Epithelial cell of alveolus of lung (primary cell): ENCODE data around the gene FBXO44. TPM values are rescaled to one million over a fixed set of nuclear protein-coding genes. Genes with fewer than 3 reads are reported as not detected.

Experiments
- total RNA-seq: library from RNA; depleted of rRNA; stranded (reverse); fragments of >200 nt; gene quantifications from 2 replicates; pipeline ENCODE4 v1.2.1, GENCODE V29; 2015

FBXO44 gene
- total RNA-seq: 9.3 and 20.0 TPM in 2 replicates

GRCh38 chr1:11654137-11654938, at the start of gene FBXO44, which contains the start of gene FBXO2:
TSS of gene FBXO44 (plus strand) at chr1:11654877. CDS start at chr1:11655836, 959 bp downstream.
TSS of gene FBXO2 (minus strand) at chr1:11654429. CDS start at chr1:11654340, 89 bp downstream.

GRCh38 chr1:11681071-11681771, 26.5 kb downstream of the FBXO44 start, which contains the start of gene MAD2L2:
TSS of gene MAD2L2 (minus strand) at chr1:11681148. CDS start at chr1:11680601, 547 bp downstream.

GRCh38 chr1:11691302-11691914, 36.7 kb downstream of the FBXO44 start, which contains the start of gene DRAXIN:
TSS of gene DRAXIN (plus strand) at chr1:11691710. CDS start at chr1:11706259, 14,549 bp downstream.

Other genes starting within 250 kb of the FBXO44 start
- 0.13 TPM in 1 of 2 replicates, not detected in the other for gene DISP3, start 175.7 kb upstream of the FBXO44 start, total RNA-seq
- 1.6 and 4.6 TPM in 2 replicates for gene FBXO2, start 448 bp upstream of the FBXO44 start, total RNA-seq
- gene FBXO6, start 9.3 kb downstream of the FBXO44 start, total RNA-seq: 5.0 and 12.3 TPM in 2 replicates
- gene MAD2L2, start 26.3 kb downstream of the FBXO44 start, total RNA-seq: 62.7 and 80.4 TPM in 2 replicates
- 0.13 and 0.80 TPM in 2 replicates for gene DRAXIN, start 36.8 kb downstream of the FBXO44 start, total RNA-seq
- 69.1 and 140 TPM in 2 replicates for gene AGTRAP, start 81.3 kb downstream of the FBXO44 start, total RNA-seq
- gene C1orf167, start 107.3 kb downstream of the FBXO44 start, total RNA-seq: 6.9 TPM in 1 of 2 replicates, not detected in the other
- 13.8 and 36.1 TPM in 2 replicates for gene MTHFR, start 151.1 kb downstream of the FBXO44 start, total RNA-seq
- gene CLCN6, start 151.3 kb downstream of the FBXO44 start, total RNA-seq: 9.1 and 17.1 TPM in 2 replicates
- gene NPPA, start 192.9 kb downstream of the FBXO44 start, total RNA-seq: 0.32 TPM in 1 of 2 replicates, not detected in the other
- 0.78 TPM in 1 of 2 replicates, not detected in the other for gene NPPB, start 204.1 kb downstream of the FBXO44 start, total RNA-seq